Measurements from ENCODE around the gene TECR.

Gene TECR

GRCh38 chr19:14510311-14511228 lies 18.8 kb upstream of the TECR start:
- DNase-seq = no peak

GRCh38 chr19:14511229-14511593 lies 18.2 kb upstream of the TECR start:
- no peak for DNase-seq

GRCh38 chr19:14512406-14512961 lies 16.9 kb upstream of the TECR start:
- DNase-seq = no peak

GRCh38 chr19:14514215-14514863 lies 15.1 kb upstream of the TECR start:
- no peak for DNase-seq

GRCh38 chr19:14515501-14516047 lies 13.8 kb upstream of the TECR start:
- no peak for DNase-seq

- DNase-seq = no peak
These were observed 13.3 kb upstream of the TECR start for GRCh38 chr19:14516048-14516534.

GRCh38 chr19:14516746-14517438 lies 12.5 kb upstream of the TECR start:
- DNase-seq = no peak

GRCh38 chr19:14517446-14517839 lies 12.0 kb upstream of the TECR start:
- DNase-seq = no peak

- no peak for DNase-seq
These were observed 11.4 kb upstream of the TECR start, which contains the start of gene DNAJB1 for GRCh38 chr19:14517840-14518505. Gene DNAJB1, minus strand, starts transcription at chr19:14518397. Its CDS starts 48 bp downstream, at chr19:14518349.

- DNase-seq = no peak
These were observed 10.0 kb upstream of the TECR start for GRCh38 chr19:14519245-14519859.

GRCh38 chr19:14519860-14520407 lies 9.5 kb upstream of the TECR start:
- no peak for DNase-seq

- no peak for DNase-seq
These were observed 8.9 kb upstream of the TECR start for GRCh38 chr19:14520543-14520942.

GRCh38 chr19:14525729-14526128 lies 3.7 kb upstream of the TECR start:
- DNase-seq = no peak

GRCh38 chr19:14526423-14526822 lies 3.0 kb upstream of the TECR start:
- no peak for DNase-seq

GRCh38 chr19:14528419-14529253 lies 758 bp upstream of the TECR start:
- DNase-seq = no peak

- DNase-seq = no peak
These were observed 583 bp downstream of the TECR start for GRCh38 chr19:14530005-14530348.

GRCh38 chr19:14530506-14530905 lies 1.1 kb downstream of the TECR start:
- no peak for DNase-seq

- no peak for DNase-seq
These were observed 4.1 kb downstream of the TECR start for GRCh38 chr19:14533450-14533849.

GRCh38 chr19:14536926-14537692 lies 7.7 kb downstream of the TECR start:
- no peak for DNase-seq
